B cell (primary cell): ENCODE measurements around the gene IER3. TPM values are rescaled to one million over a fixed set of nuclear protein-coding genes. Genes with fewer than 3 reads are reported as not detected.
A peak's percentile ranks its signal among the peaks of the same experiment; 100 is the strongest.
"Not testable (repeated sequence)": the region's sequence is repeated elsewhere in the genome, so short reads cannot be mapped to it uniquely, and the experiment has no call there.

Experiments
- ATAC-seq: fragments of 200-7000 bp; cut with Tn5 transposase; one replicate; pipeline ENCODE4 v1.10.0; 2021; ENCODE audit warnings: low read depth, mild to moderate bottlenecking, moderate number of reproducible peaks, moderate library complexity
- CTCF ChIA-PET: fragments of 350-600 bp; sonication (Branson Sonifier 250); formaldehyde crosslinking; loops from one replicate; lab custom pipeline; 2021; ENCODE audit warnings: antibody characterized with exemption, inconsistent platforms; lab: Charles Lee
- POLR2A ChIA-PET: fragments of 350-600 bp; sonication (Branson Sonifier 250); formaldehyde crosslinking; loops from one replicate; lab custom pipeline; 2021; ENCODE audit warnings: antibody characterized with exemption; lab: Charles Lee
- DNase-seq: peaks from one replicate; pipeline ENCODE4 v3.0.0; 2013
- H2AFZ ChIP-seq: 2 replicates; pipeline ENCODE4 v1.6.1; 2012; ENCODE audit warnings: mild to moderate bottlenecking, low read depth, low read length; ENCODE audit not compliant: insufficient read depth, poor library complexity, severe bottlenecking
- H3K27ac ChIP-seq, 2 donors: 1 replicate in 1 of 2; 2 replicates in 1 of 2; pipeline ENCODE4 v1.5.1; 2012 to 2013; ENCODE audit warnings: low read length in 2 of 2, mild to moderate bottlenecking in 2 of 2, moderate library complexity in 1 of 2
- H3K27me3 ChIP-seq, 4 experiments: fragments of 200-600 bp in 1 of 4; sonication (generic) in 1 of 4; replicated peaks in 1 of 4; 1 replicate in 2 of 4; 2 replicates in 2 of 4; pipeline versions ENCODE4 v1.6.1 to v1.7.0; 2013 to 2016; ENCODE audit warnings: low read length in 3 of 4, mild to moderate bottlenecking in 2 of 4, mixed read lengths in 1 of 4, moderate library complexity in 1 of 4; ENCODE audit not compliant: insufficient read depth in 4 of 4, control insufficient read depth in 3 of 4; ENCODE audit errors: control extremely low read depth in 1 of 4
- H3K36me3 ChIP-seq, 2 experiments: replicated peaks in 1 of 2; 1 replicate in 1 of 2; 2 replicates in 1 of 2; pipeline versions ENCODE4 v1.6.1 to v1.7.1; 2013; ENCODE audit warnings: low read length in 1 of 2; ENCODE audit not compliant: insufficient read depth in 2 of 2, control insufficient read depth in 1 of 2; ENCODE audit errors: control extremely low read depth in 1 of 2, extremely low read depth in 1 of 2
- H3K4me1 ChIP-seq, 2 donors: fragments of 200-600 bp in 1 of 2; sonication (generic) in 1 of 2; 1 replicate in 1 of 2; 2 replicates in 1 of 2; pipeline versions ENCODE4 v1.5.1 to v1.6.1; 2013 to 2017; ENCODE audit warnings: low read length in 2 of 2; ENCODE audit not compliant: control insufficient read depth in 2 of 2, insufficient read depth in 2 of 2
- H3K4me2 ChIP-seq: replicated peaks from 2 replicates; pipeline ENCODE3; 2012; ENCODE audit warnings: mild to moderate bottlenecking, low read depth, low read length; ENCODE audit not compliant: poor library complexity, severe bottlenecking
- H3K4me3 ChIP-seq, 5 experiments: fragments of 200-600 bp in 1 of 5; sonication (generic) in 1 of 5; 1 replicate in 3 of 5; 2 replicates in 2 of 5; pipeline versions ENCODE4 v1.5.1 to v1.7.0; 2011 to 2016; ENCODE audit warnings: low read length in 4 of 5, mild to moderate bottlenecking in 4 of 5, low read depth in 2 of 5, control low read depth in 1 of 5, moderate library complexity in 1 of 5; ENCODE audit not compliant: insufficient read depth in 1 of 5; ENCODE audit errors: control extremely low read depth in 1 of 5, extremely low read depth in 1 of 5
- H3K79me2 ChIP-seq: fragments of 200-600 bp; sonication (generic); one replicate; pipeline ENCODE4 v1.6.0; 2016; ENCODE audit warnings: low read length; ENCODE audit not compliant: control insufficient read depth, insufficient read depth
- H3K9ac ChIP-seq: fragments of 200-600 bp; sonication (generic); 2 replicates; pipeline ENCODE4 v1.6.1; 2017; ENCODE audit warnings: mild to moderate bottlenecking, low read length, moderate library complexity
- H3K9me3 ChIP-seq, 3 donors: one replicate each; pipeline versions ENCODE4 v1.6.1 to v1.7.1; 2013; ENCODE audit warnings: low read length in 2 of 3; ENCODE audit not compliant: control insufficient read depth in 2 of 3, insufficient read depth in 1 of 3; ENCODE audit errors: control extremely low read depth in 1 of 3
- H4K20me1 ChIP-seq: 2 replicates; pipeline ENCODE4 v1.6.0; 2012; ENCODE audit warnings: mild to moderate bottlenecking, low read length; ENCODE audit not compliant: insufficient read depth, control insufficient read depth, poor library complexity, severe bottlenecking
- H3K27ac Mint-ChIP-seq: one replicate; pipeline ENCODE4 v1.8.0; 2021; ENCODE audit warnings: mixed read lengths
- H3K27me3 Mint-ChIP-seq: one replicate; pipeline ENCODE4 v1.8.0; 2021; ENCODE audit warnings: mixed read lengths
- H3K4me1 Mint-ChIP-seq: one replicate; pipeline ENCODE4 v1.8.0; 2021; ENCODE audit warnings: mixed read lengths
- H3K4me3 Mint-ChIP-seq: one replicate; pipeline ENCODE4 v1.8.0; 2021; ENCODE audit warnings: mixed read lengths
- H3K9me3 Mint-ChIP-seq: one replicate; pipeline ENCODE4 v1.8.0; 2022; ENCODE audit warnings: mixed read lengths; ENCODE audit not compliant: insufficient read depth
- CTCF ChIP-seq: fragments of 200-600 bp; IDR thresholded peaks from one replicate; pipeline ENCODE4 v1.8.0; 2022; ENCODE audit warnings: antibody characterized with exemption, mild to moderate bottlenecking
- EZH2 ChIP-seq: IDR thresholded peaks from 2 replicates; pipeline ENCODE4 v1.6.1; 2012; ENCODE audit warnings: borderline replicate concordance, low read depth, mild to moderate bottlenecking, moderate library complexity, low read length; ENCODE audit not compliant: insufficient read depth, poor library complexity, severe bottlenecking
- WGBS: methylation state at CpG from one replicate; pipeline ENCODE4 v1.1.5; 2013; ENCODE audit warnings: missing lambda C conversion rate; ENCODE audit not compliant: insufficient coverage; 5-methylcytosine and 5-hydroxymethylcytosine counted together
- intact Hi-C: fragments of 100-400 bp; cut with micrococcal nuclease; formaldehyde crosslinking; loops from one replicate; pipeline ENCODE4 v1.10.0; 2022
- polyA plus RNA-seq: library from polyadenylated mRNA; depleted of rRNA; stranded (reverse); fragments of >200 nt; gene quantifications from 2 replicates; pipeline ENCODE4 v1.2.3, GENCODE V29; 2012
- total RNA-seq, 2 donors: library from RNA; stranded (reverse); fragments of 120-200 nt in 1 of 2; gene quantifications; 1 replicate in 1 of 2; 2 replicates in 1 of 2; pipeline versions ENCODE4 v1.2.3 to v1.2.4, GENCODE V29; 2013 to 2022

Gene IER3
- total and polyA plus RNA-seq, 2 donors (not counting 1 experiment from before 2014, with no cell fraction given), result 3.7 to 4.2 TPM

- H3K4me3 ChIP-seq, result no peak overlapping the region
- no peak for DNase-seq
- POLR2A ChIA-PET, result interaction anchor here (9.8 kb wide), 1 partner anchor 43 kb away, joined by 216 read pairs; no protein-coding TSS in a partner anchor
- H3K27ac Mint-ChIP-seq, result peak overlapping the region; percentile 0
- H3K36me3 ChIP-seq, result peaks cover 6 to 57% of the 10 kb centered on the region in 2 experiments
- ATAC-seq, result no peak
- H4K20me1 ChIP-seq, result peaks cover 44% of the 10 kb centered on the region
- no peaks in the 10 kb centered on the region for H3K9me3 Mint-ChIP-seq
- peak overlapping the region in 1 of 2 donors; percentile 64 for H3K27ac ChIP-seq
- intact Hi-C loops, result no loop called here
- CTCF ChIA-PET, result interaction anchor here (1.1 to 22.5 kb wide), 6 partner anchors 8 to 242 kb away, joined by 5 to 963 read pairs (median 94); partner anchors contain the start of genes DHX16 and NRM
- no CpG with 5 or more reads among the region's 6 CpGs for WGBS
- no peaks in the 10 kb centered on the region for H3K27me3 Mint-ChIP-seq
- no peaks in the 10 kb centered on the region for H3K9me3 ChIP-seq
- no peak overlapping the region for H3K4me2 ChIP-seq
- no peak overlapping the region for H3K9ac ChIP-seq
- TF ChIP-seq CTCF, result no peak
- no peak for TF ChIP-seq EZH2
- peaks cover 89% of the 10 kb centered on the region for H3K79me2 ChIP-seq
- no peak overlapping the region for H2AFZ ChIP-seq
- peaks cover 14 to 24% of the 10 kb centered on the region in 2 donors for H3K4me1 ChIP-seq
- no peak overlapping the region for H3K4me3 Mint-ChIP-seq
- H3K4me1 Mint-ChIP-seq, result peaks cover 40% of the 10 kb centered on the region
- H3K27me3 ChIP-seq, result no peaks in the 10 kb centered on the region
Observed at GRCh38 chr6:30724906-30725667, 19.3 kb downstream of the IER3 start.

- peak overlapping the region in 1 of 2 donors; percentile 64 for H3K27ac ChIP-seq
- intact Hi-C loops, H3K9me3 Mint-ChIP-seq, H3K9me3 ChIP-seq, H3K27me3 Mint-ChIP-seq, H3K9ac ChIP-seq, H3K4me2 ChIP-seq, H3K4me3 ChIP-seq, H3K27me3 ChIP-seq, ATAC-seq, H3K4me3 Mint-ChIP-seq, H2AFZ ChIP-seq, DNase-seq: not testable (repeated sequence)
- peaks cover 22 to 32% of the 10 kb centered on the region in 2 donors for H3K4me1 ChIP-seq
- peaks cover 81% of the 10 kb centered on the region for H3K79me2 ChIP-seq
- Mint-ChIP-seq H3K4me1 (peaks cover 46% of the 10 kb centered on the region), H3K27ac (peak overlapping the region; percentile 26)
- 83% methylated on average over 22 of the region's 29 CpGs for WGBS
- peaks cover 44% of the 10 kb centered on the region for H4K20me1 ChIP-seq
- POLR2A ChIA-PET, result interaction anchor here (3.4 to 9.8 kb wide), 2 partner anchors 36 to 42 kb away, joined by 31 to 216 read pairs; no protein-coding TSS in a partner anchor
- H3K36me3 ChIP-seq, result peaks cover 6 to 49% of the 10 kb centered on the region in 2 experiments
- CTCF ChIA-PET, result interaction anchor here (0.9 to 22.5 kb wide), 14 partner anchors 9 to 241 kb away, joined by 3 to 963 read pairs (median 7); partner anchors contain the start of genes DHX16, MRPS18B and NRM
Observed at GRCh38 chr6:30723843-30724741, 20.3 kb downstream of the IER3 start.
